Measurements from ENCODE around the gene AUTS2.

The AUTS2 gene

DNA sequence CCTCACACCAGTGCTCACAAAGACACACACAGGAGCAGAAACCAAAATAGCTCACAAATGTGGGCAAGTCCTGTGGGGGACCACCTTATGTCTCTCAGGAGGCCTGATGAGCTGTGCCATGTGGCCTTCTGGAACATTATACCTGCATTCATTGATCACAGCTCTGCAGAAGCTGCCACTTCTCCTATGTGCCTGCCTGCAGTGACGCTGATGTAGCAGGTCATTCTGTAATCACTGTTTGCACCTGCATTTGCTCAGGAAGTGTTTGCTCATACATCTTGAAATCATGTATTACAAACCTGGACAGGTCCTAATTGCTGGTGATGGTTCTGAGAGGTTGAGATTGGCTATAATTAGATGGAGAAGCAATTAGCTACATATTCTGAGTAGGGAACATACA is 310.2 kb downstream of the AUTS2 start (continued):
- TF ChIP-seq, protein P1, sequence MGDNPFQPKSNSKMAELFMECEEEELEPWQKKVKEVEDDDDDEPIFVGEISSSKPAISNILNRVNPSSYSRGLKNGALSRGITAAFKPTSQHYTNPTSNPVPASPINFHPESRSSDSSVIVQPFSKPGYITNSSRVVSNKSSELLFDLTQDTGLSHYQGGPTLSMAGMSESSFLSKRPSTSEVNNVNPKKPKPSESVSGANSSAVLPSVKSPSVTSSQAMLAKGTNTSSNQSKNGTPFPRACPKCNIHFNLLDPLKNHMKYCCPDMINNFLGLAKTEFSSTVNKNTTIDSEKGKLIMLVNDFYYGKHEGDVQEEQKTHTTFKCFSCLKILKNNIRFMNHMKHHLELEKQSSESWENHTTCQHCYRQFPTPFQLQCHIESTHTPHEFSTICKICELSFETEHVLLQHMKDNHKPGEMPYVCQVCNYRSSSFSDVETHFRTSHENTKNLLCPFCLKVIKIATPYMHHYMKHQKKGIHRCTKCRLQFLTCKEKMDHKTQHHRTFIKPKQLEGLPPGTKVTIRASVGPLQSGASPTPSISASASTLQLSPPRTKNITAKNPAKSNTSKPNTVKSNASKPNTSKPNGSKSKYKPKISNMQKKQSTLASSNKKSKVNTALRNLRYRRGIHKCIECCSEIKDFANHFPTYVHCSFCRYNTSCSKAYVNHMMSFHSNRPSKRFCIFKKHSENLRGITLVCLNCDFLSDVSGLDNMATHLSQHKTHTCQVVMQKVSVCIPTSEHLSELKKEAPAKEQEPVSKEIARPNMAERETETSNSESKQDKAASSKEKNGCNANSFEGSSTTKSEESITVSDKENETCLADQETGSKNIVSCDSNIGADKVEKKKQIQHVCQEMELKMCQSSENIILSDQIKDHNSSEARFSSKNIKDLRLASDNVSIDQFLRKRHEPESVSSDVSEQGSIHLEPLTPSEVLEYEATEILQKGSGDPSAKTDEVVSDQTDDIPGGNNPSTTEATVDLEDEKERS (tag by site-specific recombination; IDR thresholded peaks at IDR 0.05), result no peak
- TF ChIP-seq MYNN (tag by site-specific recombination; IDR thresholded peaks at IDR 0.05; ENCODE audit: borderline replicate concordance) (no peak), ZBTB1 (tag by site-specific recombination; IDR thresholded peaks at IDR 0.05) (no peak)

DNA sequence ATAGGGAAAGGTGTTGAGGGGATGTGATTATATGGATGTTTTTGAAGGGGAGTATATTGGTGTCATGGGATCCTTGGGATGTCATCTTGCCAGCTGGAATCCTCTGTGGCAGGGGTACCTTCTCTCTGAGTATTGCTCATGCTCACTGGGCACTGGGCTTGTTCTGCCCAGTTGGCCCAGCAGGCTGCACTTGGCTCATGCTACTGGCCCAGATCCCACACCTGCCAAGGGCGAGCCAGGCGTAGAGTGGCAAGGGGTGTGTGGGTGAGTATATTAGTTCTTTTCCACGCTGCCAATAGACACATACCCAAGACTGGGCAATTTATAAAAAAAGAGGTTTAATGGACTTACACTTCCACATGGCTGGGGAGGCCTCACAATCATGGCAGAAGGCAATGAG is 311.9 kb downstream of the AUTS2 start:
- H3K9me3 ChIP-seq (ENCODE audit: control insufficient read depth, insufficient read depth, low read depth, low read length), result no peaks in the 10 kb centered on the region
- no peaks in the 10 kb centered on the region for H3K36me3 ChIP-seq (ENCODE audit: control insufficient read depth in 2 of 2, insufficient read depth in 1 of 2, low read length in 2 of 2)
- no peak overlapping the region for H3K27ac ChIP-seq (ENCODE audit: extremely low read depth, low read depth, low read length)
- TF ChIP-seq, protein P2, sequence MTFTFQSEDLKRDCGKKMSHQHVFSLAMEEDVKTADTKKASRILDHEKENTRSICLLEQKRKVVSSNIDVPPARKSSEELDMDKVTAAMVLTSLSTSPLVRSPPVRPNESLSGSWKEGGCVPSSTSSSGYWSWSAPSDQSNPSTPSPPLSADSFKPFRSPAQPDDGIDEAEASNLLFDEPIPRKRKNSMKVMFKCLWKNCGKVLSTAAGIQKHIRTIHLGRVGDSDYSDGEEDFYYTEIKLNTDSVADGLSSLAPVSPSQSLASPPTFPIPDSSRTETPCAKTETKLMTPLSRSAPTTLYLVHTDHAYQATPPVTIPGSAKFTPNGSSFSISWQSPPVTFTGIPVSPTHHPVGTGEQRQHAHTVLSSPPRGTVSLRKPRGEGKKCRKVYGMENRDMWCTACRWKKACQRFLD (tag by site-specific recombination; IDR thresholded peaks at IDR 0.05), result no peak
- TF ChIP-seq, protein P3, sequence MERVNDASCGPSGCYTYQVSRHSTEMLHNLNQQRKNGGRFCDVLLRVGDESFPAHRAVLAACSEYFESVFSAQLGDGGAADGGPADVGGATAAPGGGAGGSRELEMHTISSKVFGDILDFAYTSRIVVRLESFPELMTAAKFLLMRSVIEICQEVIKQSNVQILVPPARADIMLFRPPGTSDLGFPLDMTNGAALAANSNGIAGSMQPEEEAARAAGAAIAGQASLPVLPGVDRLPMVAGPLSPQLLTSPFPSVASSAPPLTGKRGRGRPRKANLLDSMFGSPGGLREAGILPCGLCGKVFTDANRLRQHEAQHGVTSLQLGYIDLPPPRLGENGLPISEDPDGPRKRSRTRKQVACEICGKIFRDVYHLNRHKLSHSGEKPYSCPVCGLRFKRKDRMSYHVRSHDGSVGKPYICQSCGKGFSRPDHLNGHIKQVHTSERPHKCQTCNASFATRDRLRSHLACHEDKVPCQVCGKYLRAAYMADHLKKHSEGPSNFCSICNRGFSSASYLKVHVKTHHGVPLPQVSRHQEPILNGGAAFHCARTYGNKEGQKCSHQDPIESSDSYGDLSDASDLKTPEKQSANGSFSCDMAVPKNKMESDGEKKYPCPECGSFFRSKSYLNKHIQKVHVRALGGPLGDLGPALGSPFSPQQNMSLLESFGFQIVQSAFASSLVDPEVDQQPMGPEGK (tag by site-specific recombination; IDR thresholded peaks at IDR 0.05), result no peak
- TF ChIP-seq ZNF223 (tag by site-specific recombination; IDR thresholded peaks at IDR 0.05), result no peak
- TF ChIP-seq ZNF138 (tag by site-specific recombination; IDR thresholded peaks at IDR 0.05; ENCODE audit: borderline replicate concordance), result no peak
- no peak for TF ChIP-seq ZNF174 (tag by site-specific recombination; IDR thresholded peaks at IDR 0.05)
- no peak for TF ChIP-seq BCL11A (tag by site-specific recombination; IDR thresholded peaks at IDR 0.05; ENCODE audit: low read depth)
- no peak for TF ChIP-seq ZNF792 (tag by site-specific recombination; IDR thresholded peaks at IDR 0.05)
- no peak for TF ChIP-seq ZNF302 (tag by site-specific recombination; IDR thresholded peaks at IDR 0.05; ENCODE audit: low read depth)
- no peak for TF ChIP-seq TCF7L2 (IDR thresholded peaks at IDR 0.05; ENCODE audit: borderline replicate concordance, low read depth, low read length)
- no peak for TF ChIP-seq GLI4 (tag by site-specific recombination; IDR thresholded peaks at IDR 0.05)
- no peak for TF ChIP-seq SCRT1 (tag by site-specific recombination; IDR thresholded peaks at IDR 0.05; ENCODE audit: borderline replicate concordance)
- TF ChIP-seq ZNF623 (tag by site-specific recombination; IDR thresholded peaks at IDR 0.05), result no peak
- no peak for TF ChIP-seq ZNF585B (tag by site-specific recombination; IDR thresholded peaks at IDR 0.05)
- TF ChIP-seq, protein P4, sequence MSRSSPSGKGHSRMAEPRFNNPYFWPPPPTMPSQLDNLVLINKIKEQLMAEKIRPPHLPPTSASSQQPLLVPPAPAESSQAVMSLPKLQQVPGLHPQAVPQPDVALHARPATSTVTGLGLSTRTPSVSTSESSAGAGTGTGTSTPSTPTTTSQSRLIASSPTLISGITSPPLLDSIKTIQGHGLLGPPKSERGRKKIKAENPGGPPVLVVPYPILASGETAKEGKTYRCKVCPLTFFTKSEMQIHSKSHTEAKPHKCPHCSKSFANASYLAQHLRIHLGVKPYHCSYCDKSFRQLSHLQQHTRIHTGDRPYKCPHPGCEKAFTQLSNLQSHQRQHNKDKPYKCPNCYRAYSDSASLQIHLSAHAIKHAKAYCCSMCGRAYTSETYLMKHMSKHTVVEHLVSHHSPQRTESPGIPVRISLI (tag by site-specific recombination; IDR thresholded peaks at IDR 0.05), result no peak
- TF ChIP-seq ZNF549 (tag by site-specific recombination; IDR thresholded peaks at IDR 0.05), result no peak
- TF ChIP-seq, protein P5, sequence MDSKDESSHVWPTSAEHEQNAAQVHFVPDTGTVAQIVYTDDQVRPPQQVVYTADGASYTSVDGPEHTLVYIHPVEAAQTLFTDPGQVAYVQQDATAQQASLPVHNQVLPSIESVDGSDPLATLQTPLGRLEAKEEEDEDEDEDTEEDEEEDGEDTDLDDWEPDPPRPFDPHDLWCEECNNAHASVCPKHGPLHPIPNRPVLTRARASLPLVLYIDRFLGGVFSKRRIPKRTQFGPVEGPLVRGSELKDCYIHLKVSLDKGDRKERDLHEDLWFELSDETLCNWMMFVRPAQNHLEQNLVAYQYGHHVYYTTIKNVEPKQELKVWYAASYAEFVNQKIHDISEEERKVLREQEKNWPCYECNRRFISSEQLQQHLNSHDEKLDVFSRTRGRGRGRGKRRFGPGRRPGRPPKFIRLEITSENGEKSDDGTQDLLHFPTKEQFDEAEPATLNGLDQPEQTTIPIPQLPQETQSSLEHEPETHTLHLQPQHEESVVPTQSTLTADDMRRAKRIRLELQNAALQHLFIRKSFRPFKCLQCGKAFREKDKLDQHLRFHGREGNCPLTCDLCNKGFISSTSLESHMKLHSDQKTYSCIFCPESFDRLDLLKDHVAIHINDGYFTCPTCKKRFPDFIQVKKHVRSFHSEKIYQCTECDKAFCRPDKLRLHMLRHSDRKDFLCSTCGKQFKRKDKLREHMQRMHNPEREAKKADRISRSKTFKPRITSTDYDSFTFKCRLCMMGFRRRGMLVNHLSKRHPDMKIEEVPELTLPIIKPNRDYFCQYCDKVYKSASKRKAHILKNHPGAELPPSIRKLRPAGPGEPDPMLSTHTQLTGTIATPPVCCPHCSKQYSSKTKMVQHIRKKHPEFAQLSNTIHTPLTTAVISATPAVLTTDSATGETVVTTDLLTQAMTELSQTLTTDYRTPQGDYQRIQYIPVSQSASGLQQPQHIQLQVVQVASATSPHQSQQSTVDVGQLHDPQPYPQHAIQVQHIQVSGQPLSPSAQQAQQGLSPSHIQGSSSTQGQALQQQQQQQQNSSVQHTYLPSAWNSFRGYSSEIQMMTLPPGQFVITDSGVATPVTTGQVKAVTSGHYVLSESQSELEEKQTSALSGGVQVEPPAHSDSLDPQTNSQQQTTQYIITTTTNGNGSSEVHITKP (tag by site-specific recombination; IDR thresholded peaks at IDR 0.05), result no peak
- TF ChIP-seq, protein P6, sequence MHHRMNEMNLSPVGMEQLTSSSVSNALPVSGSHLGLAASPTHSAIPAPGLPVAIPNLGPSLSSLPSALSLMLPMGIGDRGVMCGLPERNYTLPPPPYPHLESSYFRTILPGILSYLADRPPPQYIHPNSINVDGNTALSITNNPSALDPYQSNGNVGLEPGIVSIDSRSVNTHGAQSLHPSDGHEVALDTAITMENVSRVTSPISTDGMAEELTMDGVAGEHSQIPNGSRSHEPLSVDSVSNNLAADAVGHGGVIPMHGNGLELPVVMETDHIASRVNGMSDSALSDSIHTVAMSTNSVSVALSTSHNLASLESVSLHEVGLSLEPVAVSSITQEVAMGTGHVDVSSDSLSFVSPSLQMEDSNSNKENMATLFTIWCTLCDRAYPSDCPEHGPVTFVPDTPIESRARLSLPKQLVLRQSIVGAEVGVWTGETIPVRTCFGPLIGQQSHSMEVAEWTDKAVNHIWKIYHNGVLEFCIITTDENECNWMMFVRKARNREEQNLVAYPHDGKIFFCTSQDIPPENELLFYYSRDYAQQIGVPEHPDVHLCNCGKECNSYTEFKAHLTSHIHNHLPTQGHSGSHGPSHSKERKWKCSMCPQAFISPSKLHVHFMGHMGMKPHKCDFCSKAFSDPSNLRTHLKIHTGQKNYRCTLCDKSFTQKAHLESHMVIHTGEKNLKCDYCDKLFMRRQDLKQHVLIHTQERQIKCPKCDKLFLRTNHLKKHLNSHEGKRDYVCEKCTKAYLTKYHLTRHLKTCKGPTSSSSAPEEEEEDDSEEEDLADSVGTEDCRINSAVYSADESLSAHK (tag by site-specific recombination; IDR thresholded peaks at IDR 0.05), result no peak
- no peak for TF ChIP-seq ZNF121 (tag by site-specific recombination; IDR thresholded peaks at IDR 0.05)
- H3K4me3 ChIP-seq (ENCODE audit: low read depth, low read length), result no peak overlapping the region
- POLR2A ChIA-PET, result no interaction called here
- CTCF ChIA-PET, result no interaction called here
- peaks cover 21% of the 10 kb centered on the region for H3K4me1 ChIP-seq (ENCODE audit: control insufficient read depth, insufficient read depth, low read length)
